ENCODE measurements around the gene CATSPERZ.

- TF ChIP-seq CTCF (IDR thresholded peaks at IDR 0.05) (no peak), EP300 (IDR thresholded peaks at IDR 0.05) (no peak), POLR2A (IDR thresholded peaks at IDR 0.05) (no peak), POLR2AphosphoS5 (IDR thresholded peaks at IDR 0.05) (no peak)
Measured at GRCh38 chr11:64296236-64296635, 3.9 kb upstream of the CATSPERZ start.
